Measurements from ENCODE around the gene FLT3LG. TPM values are rescaled to one million over a fixed set of nuclear protein-coding genes. Genes with fewer than 3 reads are reported as not detected.
A peak's percentile ranks its signal among the peaks of the same experiment; 100 is the strongest.

Gene FLT3LG
- total RNA-seq, 2 donors from 2014 or later: 7.3 to 12.0 TPM

- intact Hi-C loops (cut with DNase I): no loop called here
- DNase-seq (ENCODE audit: low spot score): no peak
Observed at GRCh38 chr19:49498475-49498874, 24.5 kb downstream of the FLT3LG start.

DNA sequence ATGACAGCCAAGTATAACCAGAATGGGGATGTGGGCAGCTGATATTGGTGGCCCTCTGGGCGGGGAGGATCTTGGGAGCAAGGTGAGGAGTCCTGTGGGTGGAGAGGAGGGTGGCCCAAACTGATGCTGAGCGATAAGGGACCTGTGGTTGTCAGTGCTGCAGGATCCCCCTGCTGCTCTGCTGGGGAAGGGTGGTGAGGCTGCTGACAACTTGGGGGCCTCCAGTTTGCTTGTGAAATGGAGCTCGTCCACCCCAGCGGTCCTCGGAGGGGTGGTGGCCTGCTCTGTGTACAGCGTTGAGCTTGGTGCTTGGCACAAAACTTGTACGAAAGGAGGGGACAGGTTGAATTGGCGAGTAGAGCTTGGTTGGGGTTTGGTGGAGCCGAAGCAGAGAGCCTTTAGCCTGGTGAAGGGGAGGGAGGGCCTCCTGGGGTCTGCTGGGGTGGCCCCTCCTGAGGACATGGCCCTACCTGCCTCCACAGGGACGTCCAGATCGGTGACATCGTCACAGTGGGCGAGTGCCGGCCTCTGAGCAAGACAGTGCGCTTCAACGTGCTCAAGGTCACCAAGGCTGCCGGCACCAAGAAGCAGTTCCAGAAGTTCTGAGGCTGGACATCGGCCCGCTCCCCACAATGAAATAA, 25.1 kb downstream of the FLT3LG start:
- intact Hi-C loops (cut with DNase I): no loop called here
- no peak for DNase-seq (ENCODE audit: low spot score)

GRCh38 chr19:49502866-49503581, 29.0 kb downstream of the FLT3LG start:
- no peak for DNase-seq (ENCODE audit: low spot score)
- intact Hi-C loops (cut with DNase I): no loop called here

- intact Hi-C loops (cut with DNase I): no loop called here
- no peak for DNase-seq (ENCODE audit: low spot score)
Observed at GRCh38 chr19:49503582-49503962, 29.6 kb downstream of the FLT3LG start.

GRCh38 chr19:49506575-49507105, 32.6 kb downstream of the FLT3LG start:
- intact Hi-C loops (cut with DNase I): no loop called here
- DNase-seq (ENCODE audit: low spot score): no peak

GRCh38 chr19:49507803-49508494, 33.9 kb downstream of the FLT3LG start:
- no peak for DNase-seq (ENCODE audit: low spot score)
- intact Hi-C loops (cut with DNase I): no loop called here

- DNase-seq (ENCODE audit: low spot score): peak; percentile 87
- intact Hi-C loops (cut with DNase I): loop anchor here in 1 of 2 donors (10.0 kb wide), 1 partner anchor 152 kb away; the partner anchor contains the start of genes BCL2L12 and IRF3
Observed at GRCh38 chr19:49512970-49513745, 39.1 kb downstream of the FLT3LG start.

DNA sequence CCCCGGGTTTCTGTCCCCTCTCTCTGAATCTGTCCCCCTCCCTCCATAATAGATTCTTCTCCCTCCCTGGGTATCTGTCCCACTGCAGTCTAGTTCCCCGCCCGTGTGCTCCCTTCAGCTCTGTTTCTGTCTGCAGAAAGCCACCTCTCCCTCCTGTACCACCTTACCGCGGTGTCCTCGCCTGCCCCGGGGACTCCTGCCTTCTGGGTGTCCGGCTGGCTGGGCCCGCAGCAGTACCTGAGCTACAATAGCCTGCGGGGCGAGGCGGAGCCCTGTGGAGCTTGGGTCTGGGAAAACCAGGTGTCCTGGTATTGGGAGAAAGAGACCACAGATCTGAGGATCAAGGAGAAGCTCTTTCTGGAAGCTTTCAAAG, 39.7 kb downstream of the FLT3LG start:
- intact Hi-C loops (cut with DNase I): loop anchor here in 1 of 2 donors (10.0 kb wide), 1 partner anchor 151 kb away; the partner anchor contains the start of genes BCL2L12 and IRF3
- no peak for DNase-seq (ENCODE audit: low spot score)

GRCh38 chr19:49514151-49514550, 40.1 kb downstream of the FLT3LG start:
- intact Hi-C loops (cut with DNase I): loop anchor here in 1 of 2 donors (10.0 kb wide), 1 partner anchor 151 kb away; the partner anchor contains the start of genes BCL2L12 and IRF3
- DNase-seq (ENCODE audit: low spot score): no peak

DNA sequence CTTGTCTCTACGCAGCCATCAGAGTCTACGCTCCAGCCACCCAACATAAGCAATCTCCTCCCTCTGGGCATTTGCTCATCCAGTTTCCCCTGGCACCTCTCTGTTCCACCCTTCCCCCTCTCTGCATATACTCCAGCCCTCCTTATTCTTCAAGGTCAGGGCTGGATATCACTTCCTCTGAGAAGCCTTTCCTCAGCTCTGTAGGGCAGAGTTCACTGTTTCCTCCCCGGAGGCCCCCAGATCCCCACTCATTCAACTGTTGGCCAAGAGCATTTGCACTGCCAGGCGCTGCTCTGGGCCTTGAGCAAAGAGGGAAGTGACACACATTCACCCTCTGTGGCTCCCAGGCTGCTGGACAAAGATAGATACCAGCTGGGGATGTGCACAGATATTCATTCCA, 41.8 kb downstream of the FLT3LG start:
- peak; percentile 86 for DNase-seq (ENCODE audit: low spot score)
- intact Hi-C loops (cut with DNase I): loop anchor here in 1 of 2 donors (10.0 kb wide), 1 partner anchor 149 kb away; the partner anchor contains the start of genes BCL2L12 and IRF3

DNA sequence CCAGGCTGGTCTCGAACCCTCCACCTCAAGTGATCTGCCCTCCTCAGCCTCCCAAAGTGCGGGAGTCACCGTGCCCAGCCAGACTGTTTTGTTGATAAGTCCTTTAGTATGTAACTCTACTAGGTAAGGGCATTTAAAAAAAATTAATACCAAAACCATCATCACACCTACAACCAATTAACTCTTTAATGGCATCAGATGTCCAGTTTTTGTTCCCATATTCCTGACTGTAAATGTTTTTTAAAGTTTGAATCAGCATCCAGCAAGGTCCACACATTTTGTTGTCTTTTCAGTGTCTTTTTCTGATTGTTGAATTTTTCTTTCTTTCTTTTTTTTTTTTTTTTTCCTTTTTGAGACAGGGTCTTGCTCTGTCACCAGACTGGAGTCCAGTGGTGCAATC, 44.0 kb downstream of the FLT3LG start:
- no peak for DNase-seq (ENCODE audit: low spot score)
- intact Hi-C loops (cut with DNase I): loop anchor here in 1 of 2 donors (10.0 kb wide), 1 partner anchor 147 kb away; the partner anchor contains the start of genes BCL2L12 and IRF3

DNA sequence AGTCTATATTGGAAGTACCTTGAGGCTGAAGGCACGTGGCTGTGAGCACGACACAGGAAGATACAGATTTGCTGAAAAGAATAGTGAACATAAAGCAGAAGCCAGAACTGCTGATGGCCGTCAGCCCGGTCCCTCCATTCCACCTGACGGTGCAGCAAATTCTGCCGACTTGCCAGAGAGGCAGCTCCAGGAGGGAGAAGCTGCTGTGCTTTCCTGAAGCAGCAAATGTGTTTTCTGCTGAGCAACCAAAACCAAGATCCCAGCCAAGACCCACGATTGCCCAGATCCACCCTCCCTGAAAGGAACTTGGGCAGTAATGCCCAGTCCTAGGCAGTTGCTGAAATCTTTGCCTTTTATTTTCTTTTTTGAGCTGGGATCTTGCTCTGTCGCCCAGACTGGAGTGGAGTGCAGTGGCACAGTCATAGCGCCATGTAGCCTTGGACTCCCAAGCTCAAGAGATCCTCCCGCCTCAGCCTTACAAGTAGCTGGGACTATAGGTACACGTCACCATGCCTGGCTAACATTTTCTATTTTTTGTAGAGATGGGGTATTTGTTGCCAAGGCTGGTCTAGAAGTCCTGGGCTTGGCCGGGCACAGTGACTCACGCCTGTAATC, 46.8 kb downstream of the FLT3LG start:
- no peak for DNase-seq (ENCODE audit: low spot score)
- intact Hi-C loops (cut with DNase I): no loop called here

DNA sequence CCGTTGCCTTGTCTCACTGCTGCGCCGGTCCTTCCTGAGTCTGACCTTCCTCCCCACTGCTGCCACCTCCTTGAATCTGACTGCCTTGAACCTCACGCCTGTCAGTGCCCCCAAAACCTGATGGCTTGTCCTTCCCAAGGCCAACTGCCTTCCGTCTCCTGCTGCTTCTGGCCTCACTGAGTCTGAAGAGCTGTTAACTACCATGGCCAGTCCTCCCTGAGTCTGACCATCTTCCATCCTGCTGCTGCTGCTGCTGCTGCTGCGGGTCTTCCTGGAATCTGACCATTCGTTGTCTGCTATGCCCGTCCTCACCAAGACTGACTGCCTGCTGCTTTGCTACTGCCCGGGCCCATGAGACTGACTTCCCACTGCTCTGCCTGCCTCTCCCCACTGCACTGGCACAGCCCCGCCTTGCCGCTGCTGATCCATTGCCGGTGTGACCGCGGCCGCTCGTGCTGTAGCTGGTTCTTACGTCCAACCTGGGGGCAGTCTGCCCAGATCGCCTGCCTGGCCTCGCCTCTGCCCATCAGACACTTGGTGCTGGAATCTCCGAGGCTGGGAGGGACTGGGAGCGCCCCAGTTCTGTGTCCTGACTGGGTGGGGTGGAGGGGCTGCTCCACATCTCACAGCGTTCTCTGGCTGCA, 50.9 kb downstream of the FLT3LG start:
- no peak for DNase-seq (ENCODE audit: low spot score)
- intact Hi-C loops (cut with DNase I): no loop called here

GRCh38 chr19:49528211-49528771, 54.3 kb downstream of the FLT3LG start:
- intact Hi-C loops (cut with DNase I): no loop called here
- peak; percentile 86 for DNase-seq (ENCODE audit: low spot score)

GRCh38 chr19:49530708-49531107, 56.7 kb downstream of the FLT3LG start:
- DNase-seq (ENCODE audit: low spot score): no peak
- intact Hi-C loops (cut with DNase I): no loop called here

DNA sequence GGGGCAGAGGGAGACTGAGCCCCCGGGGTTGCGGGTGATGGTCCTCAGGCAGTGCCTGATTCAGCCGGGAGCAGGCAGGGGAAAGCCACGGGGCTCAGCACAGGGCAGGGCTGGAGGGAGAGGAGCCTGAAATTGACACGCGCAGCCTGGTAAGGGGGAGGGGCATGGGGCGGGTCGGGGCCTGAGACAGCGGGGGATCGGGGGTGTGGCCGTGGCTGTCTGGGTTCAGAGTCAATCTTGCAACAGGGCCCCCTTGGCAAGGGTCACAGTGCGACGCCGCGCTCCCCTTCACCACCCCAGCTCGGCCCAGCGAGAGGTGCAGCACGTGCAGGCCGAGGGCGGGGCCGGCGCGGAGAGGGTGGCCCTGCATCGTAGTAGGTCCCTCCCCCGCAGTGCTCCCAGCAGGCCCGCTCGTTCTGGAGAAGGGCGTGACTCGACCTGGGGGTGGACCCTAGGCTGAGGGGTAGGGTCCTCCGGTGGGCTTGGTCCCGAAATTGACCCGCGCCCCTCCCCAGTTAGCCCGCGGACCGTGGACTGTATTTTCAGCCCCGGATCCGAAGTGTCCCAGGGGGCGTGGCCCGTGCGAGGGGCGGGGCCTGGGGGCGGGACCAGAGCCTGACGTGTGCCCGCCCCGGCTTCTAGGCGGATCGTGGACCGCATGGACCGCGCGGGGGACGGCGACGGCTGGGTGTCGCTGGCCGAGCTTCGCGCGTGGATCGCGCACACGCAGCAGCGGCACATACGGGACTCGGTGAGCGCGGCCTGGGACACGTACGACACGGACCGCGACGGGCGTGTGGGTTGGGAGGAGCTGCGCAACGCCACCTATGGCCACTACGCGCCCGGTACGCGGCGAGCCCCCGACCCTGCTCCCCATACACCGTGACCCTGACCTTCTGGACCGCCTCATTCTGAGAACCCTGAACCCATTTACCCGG, 59.8 kb downstream of the FLT3LG start:
- DNase-seq (ENCODE audit: low spot score): peak; percentile 92
- intact Hi-C loops (cut with DNase I): no loop called here
